ENCODE data around the gene NAPA. TPM values are rescaled to one million over a fixed set of nuclear protein-coding genes. Genes with fewer than 3 reads are reported as not detected.

The NAPA gene
- total and polyA plus RNA-seq, 2 of the 13 experiments (the other 11 are each of a cell fraction or from before 2014, with no cell fraction given): 32.6 to 65.9 TPM

DNA sequence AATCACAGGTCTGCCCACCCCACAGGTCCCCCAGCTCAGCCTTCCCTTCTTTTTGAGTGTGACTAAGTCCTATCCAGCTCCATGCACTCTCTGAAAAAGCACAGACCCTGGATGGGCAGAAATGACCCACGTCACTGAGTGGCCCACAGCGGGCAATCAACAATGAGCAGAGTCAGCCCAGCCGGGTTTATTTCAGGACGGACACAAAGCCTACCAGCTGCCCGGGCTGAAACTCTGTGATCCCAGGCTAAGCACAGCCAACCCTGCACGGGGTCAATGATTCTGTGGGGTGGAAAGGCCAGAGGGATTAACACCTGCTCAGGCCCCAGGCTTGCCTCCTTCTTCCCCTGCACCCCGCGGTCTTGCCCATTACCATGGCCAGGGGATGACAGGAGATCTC, 8.4 kb downstream of the NAPA start (continued):
- TF ChIP-seq, protein P1, sequence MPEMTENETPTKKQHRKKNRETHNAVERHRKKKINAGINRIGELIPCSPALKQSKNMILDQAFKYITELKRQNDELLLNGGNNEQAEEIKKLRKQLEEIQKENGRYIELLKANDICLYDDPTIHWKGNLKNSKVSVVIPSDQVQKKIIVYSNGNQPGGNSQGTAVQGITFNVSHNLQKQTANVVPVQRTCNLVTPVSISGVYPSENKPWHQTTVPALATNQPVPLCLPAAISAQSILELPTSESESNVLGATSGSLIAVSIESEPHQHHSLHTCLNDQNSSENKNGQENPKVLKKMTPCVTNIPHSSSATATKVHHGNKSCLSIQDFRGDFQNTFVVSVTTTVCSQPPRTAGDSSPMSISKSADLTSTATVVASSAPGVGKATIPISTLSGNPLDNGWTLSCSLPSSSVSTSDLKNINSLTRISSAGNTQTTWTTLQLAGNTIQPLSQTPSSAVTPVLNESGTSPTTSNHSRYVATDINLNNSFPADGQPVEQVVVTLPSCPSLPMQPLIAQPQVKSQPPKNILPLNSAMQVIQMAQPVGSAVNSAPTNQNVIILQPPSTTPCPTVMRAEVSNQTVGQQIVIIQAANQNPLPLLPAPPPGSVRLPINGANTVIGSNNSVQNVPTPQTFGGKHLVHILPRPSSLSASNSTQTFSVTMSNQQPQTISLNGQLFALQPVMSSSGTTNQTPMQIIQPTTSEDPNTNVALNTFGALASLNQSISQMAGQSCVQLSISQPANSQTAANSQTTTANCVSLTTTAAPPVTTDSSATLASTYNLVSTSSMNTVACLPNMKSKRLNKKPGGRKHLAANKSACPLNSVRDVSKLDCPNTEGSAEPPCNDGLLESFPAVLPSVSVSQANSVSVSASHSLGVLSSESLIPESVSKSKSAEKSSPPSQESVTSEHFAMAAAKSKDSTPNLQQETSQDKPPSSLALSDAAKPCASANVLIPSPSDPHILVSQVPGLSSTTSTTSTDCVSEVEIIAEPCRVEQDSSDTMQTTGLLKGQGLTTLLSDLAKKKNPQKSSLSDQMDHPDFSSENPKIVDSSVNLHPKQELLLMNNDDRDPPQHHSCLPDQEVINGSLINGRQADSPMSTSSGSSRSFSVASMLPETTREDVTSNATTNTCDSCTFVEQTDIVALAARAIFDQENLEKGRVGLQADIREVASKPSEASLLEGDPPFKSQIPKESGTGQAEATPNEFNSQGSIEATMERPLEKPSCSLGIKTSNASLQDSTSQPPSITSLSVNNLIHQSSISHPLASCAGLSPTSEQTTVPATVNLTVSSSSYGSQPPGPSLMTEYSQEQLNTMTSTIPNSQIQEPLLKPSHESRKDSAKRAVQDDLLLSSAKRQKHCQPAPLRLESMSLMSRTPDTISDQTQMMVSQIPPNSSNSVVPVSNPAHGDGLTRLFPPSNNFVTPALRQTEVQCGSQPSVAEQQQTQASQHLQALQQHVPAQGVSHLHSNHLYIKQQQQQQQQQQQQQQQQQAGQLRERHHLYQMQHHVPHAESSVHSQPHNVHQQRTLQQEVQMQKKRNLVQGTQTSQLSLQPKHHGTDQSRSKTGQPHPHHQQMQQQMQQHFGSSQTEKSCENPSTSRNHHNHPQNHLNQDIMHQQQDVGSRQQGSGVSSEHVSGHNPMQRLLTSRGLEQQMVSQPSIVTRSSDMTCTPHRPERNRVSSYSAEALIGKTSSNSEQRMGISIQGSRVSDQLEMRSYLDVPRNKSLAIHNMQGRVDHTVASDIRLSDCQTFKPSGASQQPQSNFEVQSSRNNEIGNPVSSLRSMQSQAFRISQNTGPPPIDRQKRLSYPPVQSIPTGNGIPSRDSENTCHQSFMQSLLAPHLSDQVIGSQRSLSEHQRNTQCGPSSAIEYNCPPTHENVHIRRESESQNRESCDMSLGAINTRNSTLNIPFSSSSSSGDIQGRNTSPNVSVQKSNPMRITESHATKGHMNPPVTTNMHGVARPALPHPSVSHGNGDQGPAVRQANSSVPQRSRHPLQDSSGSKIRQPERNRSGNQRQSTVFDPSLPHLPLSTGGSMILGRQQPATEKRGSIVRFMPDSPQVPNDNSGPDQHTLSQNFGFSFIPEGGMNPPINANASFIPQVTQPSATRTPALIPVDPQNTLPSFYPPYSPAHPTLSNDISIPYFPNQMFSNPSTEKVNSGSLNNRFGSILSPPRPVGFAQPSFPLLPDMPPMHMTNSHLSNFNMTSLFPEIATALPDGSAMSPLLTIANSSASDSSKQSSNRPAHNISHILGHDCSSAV (CRISPR knock-in tag; IDR thresholded peaks at IDR 0.05; ENCODE audit: borderline replicate concordance): no peak
- TF ChIP-seq, protein P2, sequence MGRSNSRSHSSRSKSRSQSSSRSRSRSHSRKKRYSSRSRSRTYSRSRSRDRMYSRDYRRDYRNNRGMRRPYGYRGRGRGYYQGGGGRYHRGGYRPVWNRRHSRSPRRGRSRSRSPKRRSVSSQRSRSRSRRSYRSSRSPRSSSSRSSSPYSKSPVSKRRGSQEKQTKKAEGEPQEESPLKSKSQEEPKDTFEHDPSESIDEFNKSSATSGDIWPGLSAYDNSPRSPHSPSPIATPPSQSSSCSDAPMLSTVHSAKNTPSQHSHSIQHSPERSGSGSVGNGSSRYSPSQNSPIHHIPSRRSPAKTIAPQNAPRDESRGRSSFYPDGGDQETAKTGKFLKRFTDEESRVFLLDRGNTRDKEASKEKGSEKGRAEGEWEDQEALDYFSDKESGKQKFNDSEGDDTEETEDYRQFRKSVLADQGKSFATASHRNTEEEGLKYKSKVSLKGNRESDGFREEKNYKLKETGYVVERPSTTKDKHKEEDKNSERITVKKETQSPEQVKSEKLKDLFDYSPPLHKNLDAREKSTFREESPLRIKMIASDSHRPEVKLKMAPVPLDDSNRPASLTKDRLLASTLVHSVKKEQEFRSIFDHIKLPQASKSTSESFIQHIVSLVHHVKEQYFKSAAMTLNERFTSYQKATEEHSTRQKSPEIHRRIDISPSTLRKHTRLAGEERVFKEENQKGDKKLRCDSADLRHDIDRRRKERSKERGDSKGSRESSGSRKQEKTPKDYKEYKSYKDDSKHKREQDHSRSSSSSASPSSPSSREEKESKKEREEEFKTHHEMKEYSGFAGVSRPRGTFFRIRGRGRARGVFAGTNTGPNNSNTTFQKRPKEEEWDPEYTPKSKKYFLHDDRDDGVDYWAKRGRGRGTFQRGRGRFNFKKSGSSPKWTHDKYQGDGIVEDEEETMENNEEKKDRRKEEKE (IDR thresholded peaks at IDR 0.05): no peak
- no peak for TF ChIP-seq CAMTA2 (CRISPR knock-in tag; IDR thresholded peaks at IDR 0.05; ENCODE audit: borderline replicate concordance)
- no peak for TF ChIP-seq WIZ (CRISPR knock-in tag; IDR thresholded peaks at IDR 0.05)
- no peak for TF ChIP-seq REPIN1 (CRISPR knock-in tag; IDR thresholded peaks at IDR 0.05; ENCODE audit: borderline replicate concordance, low read depth)
- no peak for TF ChIP-seq ZNF256 (CRISPR knock-in tag; conservative IDR thresholded peaks at IDR 0.05)
